ENCODE results near the gene IFT88. TPM values are rescaled to one million over a fixed set of nuclear protein-coding genes. Genes with fewer than 3 reads are reported as not detected.

Gene IFT88
- total RNA-seq, 2 donors from 2014 or later: 10.8 to 22.0 TPM

DNA sequence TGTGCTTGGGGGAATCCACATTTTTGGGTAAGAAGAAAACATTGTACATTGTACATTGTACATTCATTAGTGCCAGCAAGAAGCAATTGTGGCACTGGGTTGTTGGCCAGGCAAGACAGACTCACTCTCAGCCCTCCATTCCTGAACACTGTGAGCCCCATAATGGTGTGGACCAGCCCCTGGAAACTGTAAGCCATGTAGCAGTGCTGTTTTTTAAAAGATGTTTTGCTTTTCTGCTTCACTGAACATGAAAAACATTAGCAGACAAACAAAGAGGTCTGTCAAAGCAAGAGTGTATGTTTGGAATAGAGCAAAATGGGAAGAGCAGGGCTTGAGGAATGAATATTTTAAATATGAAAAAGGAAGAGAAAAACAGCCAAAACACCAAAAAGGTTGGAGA, 97.4 kb downstream of the IFT88 start:
- H3K4me1 ChIP-seq (replicated peaks): no peaks in the 10 kb centered on the region

DNA sequence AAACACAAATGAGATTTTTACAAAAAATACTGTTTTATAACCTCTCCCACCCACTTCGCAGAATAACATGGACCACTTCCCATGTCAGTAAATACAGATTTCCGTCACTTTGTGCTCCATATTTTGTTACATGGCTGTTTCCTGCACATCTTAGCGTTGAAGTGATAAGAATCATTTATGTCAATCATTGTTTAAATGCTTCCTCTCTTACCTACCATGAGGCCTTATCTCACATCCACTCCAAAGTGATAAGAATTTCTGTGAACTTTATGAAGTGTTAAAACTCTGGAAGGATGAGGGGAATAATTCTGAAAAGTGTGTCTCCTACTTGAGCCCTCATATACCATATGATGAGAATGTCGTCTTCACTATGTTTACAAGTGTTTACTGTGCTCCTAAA, 100.0 kb downstream of the IFT88 start:
- TF ChIP-seq, protein P1, sequence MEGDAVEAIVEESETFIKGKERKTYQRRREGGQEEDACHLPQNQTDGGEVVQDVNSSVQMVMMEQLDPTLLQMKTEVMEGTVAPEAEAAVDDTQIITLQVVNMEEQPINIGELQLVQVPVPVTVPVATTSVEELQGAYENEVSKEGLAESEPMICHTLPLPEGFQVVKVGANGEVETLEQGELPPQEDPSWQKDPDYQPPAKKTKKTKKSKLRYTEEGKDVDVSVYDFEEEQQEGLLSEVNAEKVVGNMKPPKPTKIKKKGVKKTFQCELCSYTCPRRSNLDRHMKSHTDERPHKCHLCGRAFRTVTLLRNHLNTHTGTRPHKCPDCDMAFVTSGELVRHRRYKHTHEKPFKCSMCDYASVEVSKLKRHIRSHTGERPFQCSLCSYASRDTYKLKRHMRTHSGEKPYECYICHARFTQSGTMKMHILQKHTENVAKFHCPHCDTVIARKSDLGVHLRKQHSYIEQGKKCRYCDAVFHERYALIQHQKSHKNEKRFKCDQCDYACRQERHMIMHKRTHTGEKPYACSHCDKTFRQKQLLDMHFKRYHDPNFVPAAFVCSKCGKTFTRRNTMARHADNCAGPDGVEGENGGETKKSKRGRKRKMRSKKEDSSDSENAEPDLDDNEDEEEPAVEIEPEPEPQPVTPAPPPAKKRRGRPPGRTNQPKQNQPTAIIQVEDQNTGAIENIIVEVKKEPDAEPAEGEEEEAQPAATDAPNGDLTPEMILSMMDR (IDR thresholded peaks at IDR 0.05): no peak
- TF ChIP-seq POLR2A (IDR thresholded peaks at IDR 0.05) (no peak), POLR2AphosphoS5 (IDR thresholded peaks at IDR 0.05) (no peak)
- no peak overlapping the region for H3K27ac ChIP-seq
- intact Hi-C loops (cut with DNase I): no loop called here
- WGBS: 85% methylated on average over 4 of the region's 4 CpGs
- H3K4me3 ChIP-seq: no peak overlapping the region
- H3K9me3 ChIP-seq: no peaks in the 10 kb centered on the region
- no peaks in the 10 kb centered on the region for H3K27me3 ChIP-seq (replicated peaks; ENCODE audit: insufficient read depth)
- DNase-seq (ENCODE audit: low spot score): no peak
- no peaks in the 10 kb centered on the region for H3K4me1 ChIP-seq (replicated peaks)
- H3K36me3 ChIP-seq: no peaks in the 10 kb centered on the region

More for the DNA sequence above, 97.4 kb downstream of the IFT88 start:
- Histone ChIP-seq H3K27ac (no peak overlapping the region), H3K9me3 (no peaks in the 10 kb centered on the region), H3K36me3 (no peaks in the 10 kb centered on the region), H3K27me3 (replicated peaks; ENCODE audit: insufficient read depth) (no peaks in the 10 kb centered on the region), H3K4me3 (no peak overlapping the region)
- DNase-seq (ENCODE audit: low spot score): no peak
- intact Hi-C loops (cut with DNase I): no loop called here
- TF ChIP-seq POLR2A (IDR thresholded peaks at IDR 0.05) (no peak), POLR2AphosphoS5 (IDR thresholded peaks at IDR 0.05) (no peak)
- TF ChIP-seq, protein P1 (IDR thresholded peaks at IDR 0.05): no peak

DNA sequence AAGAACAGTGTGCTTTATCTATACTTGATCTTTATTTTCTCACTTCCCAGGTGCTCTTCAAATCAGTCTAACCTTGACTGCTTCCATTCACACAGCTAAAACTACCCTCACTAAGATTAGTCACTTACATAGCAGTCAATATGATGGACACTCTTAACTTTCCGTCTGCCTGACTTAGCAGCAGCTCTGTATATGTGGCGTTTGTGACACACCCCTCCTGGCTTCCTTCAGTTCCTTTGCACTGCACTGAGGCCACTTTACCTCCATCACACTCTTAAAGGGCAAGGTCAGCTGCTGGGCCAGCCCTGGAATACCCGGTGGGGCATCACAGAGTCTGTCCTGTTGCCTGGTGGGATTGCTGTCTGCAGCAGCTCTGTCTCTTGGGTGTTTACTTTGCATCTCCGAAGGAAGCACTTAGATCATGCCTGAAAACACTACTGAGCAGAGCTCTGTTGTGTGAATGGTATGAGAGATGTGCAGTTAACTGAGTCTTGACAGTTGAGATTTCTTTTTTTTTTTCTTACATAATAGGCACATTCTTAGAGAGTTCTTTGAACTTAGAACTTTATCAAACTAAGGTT, 101.0 kb downstream of the IFT88 start:
- Histone ChIP-seq H3K4me3 (no peak overlapping the region), H3K27ac (no peak overlapping the region), H3K9me3 (no peaks in the 10 kb centered on the region), H3K27me3 (replicated peaks; ENCODE audit: insufficient read depth) (no peaks in the 10 kb centered on the region), H3K4me1 (replicated peaks) (no peaks in the 10 kb centered on the region), H3K36me3 (no peaks in the 10 kb centered on the region)
- intact Hi-C loops (cut with DNase I): no loop called here
- DNase-seq (ENCODE audit: low spot score): no peak
- WGBS: 54% methylated on average over 4 of the region's 4 CpGs
- TF ChIP-seq POLR2A (IDR thresholded peaks at IDR 0.05) (no peak), POLR2AphosphoS5 (IDR thresholded peaks at IDR 0.05) (no peak)
- TF ChIP-seq, protein P1 (IDR thresholded peaks at IDR 0.05): no peak

DNA sequence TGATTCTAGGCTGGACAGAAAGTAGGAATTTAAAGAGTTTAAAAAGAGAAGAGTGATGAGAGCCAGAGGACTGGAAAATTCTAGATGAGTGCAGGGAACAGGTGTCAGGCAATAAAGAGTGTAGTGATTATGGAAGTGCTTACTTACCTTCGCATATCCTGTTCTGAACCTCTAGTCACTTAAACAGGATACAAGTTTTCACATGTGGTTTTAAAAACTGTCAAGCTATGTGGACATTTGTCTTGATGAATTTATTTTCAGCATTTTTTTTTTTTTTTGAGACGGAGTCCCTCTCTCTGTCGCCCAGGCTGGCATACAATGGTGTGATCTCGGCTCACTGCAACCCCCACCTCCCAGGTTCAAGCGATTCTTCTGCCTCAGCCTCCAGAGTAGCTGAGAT, 102.2 kb downstream of the IFT88 start:
- Histone ChIP-seq H3K27ac (no peak overlapping the region), H3K9me3 (no peaks in the 10 kb centered on the region), H3K36me3 (no peaks in the 10 kb centered on the region), H3K4me3 (no peak overlapping the region), H3K4me1 (replicated peaks) (no peaks in the 10 kb centered on the region), H3K27me3 (replicated peaks; ENCODE audit: insufficient read depth) (no peaks in the 10 kb centered on the region)
- WGBS: 91% methylated on average over 5 of the region's 5 CpGs
- intact Hi-C loops (cut with DNase I): no loop called here
- DNase-seq (ENCODE audit: low spot score): no peak
- TF ChIP-seq POLR2A (IDR thresholded peaks at IDR 0.05) (no peak), POLR2AphosphoS5 (IDR thresholded peaks at IDR 0.05) (no peak)
- TF ChIP-seq, protein P1 (IDR thresholded peaks at IDR 0.05): no peak

DNA sequence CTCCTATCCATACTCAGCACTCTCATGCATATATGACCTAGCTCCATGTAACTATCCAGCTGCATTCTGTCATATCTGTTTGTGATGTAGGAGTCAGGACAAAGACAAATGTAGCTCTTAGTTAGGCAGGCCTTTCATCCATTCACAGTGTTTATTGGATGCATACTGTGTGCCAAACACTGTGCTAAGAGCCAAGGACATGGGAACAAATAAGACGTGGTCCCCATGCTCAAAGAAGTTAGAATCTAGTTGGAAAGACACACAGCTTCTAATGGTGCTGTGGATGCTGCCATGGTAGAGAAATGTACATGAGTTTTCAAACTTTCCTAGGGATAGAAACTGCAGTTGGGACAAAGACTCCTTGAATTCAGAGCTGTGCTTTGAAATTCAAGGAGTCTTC, 104.8 kb downstream of the IFT88 start:
- 87% methylated on average over 1 of the region's 1 CpG for WGBS
- Histone ChIP-seq H3K9me3 (no peaks in the 10 kb centered on the region), H3K4me3 (no peak overlapping the region), H3K36me3 (no peaks in the 10 kb centered on the region), H3K27ac (no peak overlapping the region), H3K27me3 (replicated peaks; ENCODE audit: insufficient read depth) (no peaks in the 10 kb centered on the region), H3K4me1 (replicated peaks) (no peaks in the 10 kb centered on the region)
- intact Hi-C loops (cut with DNase I): no loop called here
- DNase-seq (ENCODE audit: low spot score): no peak
- no peak for TF ChIP-seq POLR2A (IDR thresholded peaks at IDR 0.05)
- no peak for TF ChIP-seq POLR2AphosphoS5 (IDR thresholded peaks at IDR 0.05)
- TF ChIP-seq, protein P1 (IDR thresholded peaks at IDR 0.05): no peak
